Stimulated activated CD8-positive, alpha-beta memory T cell treated with anti-CD3 and anti-CD28 coated beads, Interleukin-4, amount 100 ng/mL, for 1 hour (primary cell): ENCODE measurements around the gene ZNF292.
"Not testable (repeated sequence)": the region's sequence is repeated elsewhere in the genome, so short reads cannot be mapped to it uniquely, and the experiment has no call there.

Source experiments
- DNase-seq, 2 donors: peaks; one replicate each; pipeline ENCODE4 v3.0.0-alpha.2; 2020; ENCODE audit warnings: low read depth in 2 of 2, low spot score in 1 of 2

Gene ZNF292

DNA sequence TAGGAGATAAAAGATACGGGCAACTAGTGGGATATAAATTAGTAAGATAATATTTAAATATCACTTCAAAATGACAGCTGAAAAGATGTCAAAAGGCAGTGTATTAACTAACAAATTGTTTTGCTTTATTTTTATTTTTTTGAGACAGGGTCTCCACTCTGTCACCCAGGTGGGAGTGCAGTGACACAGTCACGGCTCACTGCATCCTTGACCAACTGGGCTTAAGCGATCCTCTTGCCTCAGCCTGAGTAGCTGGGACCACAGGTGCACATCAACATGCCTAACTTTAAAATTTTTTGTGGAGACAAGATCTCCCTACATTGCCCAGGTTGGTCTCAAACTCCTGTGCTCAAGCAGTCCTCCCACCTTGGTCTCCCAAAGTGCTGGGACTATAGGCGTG is 5.9 kb downstream of the ZNF292 start:
- DNase-seq = no peak

DNA sequence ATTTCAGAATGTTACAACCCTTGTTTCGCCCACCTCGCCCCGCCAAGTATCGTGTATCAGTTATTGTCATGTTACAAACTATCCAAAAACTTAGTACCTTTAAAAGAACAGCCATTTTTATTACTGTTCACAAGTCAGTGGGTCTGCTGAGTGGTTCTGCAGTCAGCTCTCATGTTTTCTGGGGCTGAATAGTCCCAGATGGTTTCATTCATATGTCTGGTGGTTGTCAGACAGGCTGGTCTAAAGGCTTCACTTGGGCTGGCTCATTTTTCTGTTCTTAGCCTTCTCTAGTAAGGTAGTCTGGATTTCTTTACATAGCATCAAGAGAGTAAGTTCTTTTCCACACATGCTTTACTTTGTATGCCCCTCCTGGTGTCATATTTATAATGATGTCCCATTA is 8.6 kb downstream of the ZNF292 start:
- no peak for DNase-seq

DNA sequence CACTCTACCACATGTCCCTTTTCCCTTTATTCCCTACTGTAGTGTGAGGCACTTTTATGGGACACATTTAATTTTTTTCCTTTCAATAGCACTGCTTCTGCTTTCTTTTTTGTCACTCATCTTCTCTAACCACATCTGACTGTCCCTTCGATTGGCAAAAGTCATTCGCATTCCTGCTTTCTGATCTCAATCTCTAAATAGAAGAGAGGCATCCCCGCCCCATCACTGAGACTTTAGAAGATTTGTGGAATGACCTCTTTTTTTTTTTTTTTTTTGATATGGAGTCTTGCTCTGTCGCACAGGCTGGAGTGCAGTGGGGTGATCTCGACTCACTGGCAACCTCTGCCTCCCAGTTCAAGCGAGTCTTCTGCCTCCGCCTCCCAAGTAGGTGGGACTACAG is 9.1 kb downstream of the ZNF292 start:
- no peak for DNase-seq

DNA sequence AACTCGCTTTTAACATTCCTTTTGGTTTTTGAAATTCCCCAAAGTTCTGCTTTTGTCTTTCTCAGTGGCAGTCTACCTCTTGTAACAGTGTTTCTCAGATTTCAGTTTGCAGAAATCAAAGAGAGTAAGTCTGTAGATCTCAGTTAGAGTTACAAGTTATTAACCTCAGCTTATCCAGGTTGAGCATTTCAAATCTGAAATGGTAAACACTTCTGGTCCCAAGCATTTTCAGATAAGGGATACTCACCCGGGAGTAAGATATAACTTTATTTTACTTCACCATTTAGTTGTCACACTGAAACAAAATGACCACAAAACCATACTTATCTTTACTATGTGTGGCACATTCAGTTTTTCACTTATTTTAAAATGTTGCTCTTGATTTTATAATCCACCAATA is 9.8 kb downstream of the ZNF292 start:
- no peak for DNase-seq

DNA sequence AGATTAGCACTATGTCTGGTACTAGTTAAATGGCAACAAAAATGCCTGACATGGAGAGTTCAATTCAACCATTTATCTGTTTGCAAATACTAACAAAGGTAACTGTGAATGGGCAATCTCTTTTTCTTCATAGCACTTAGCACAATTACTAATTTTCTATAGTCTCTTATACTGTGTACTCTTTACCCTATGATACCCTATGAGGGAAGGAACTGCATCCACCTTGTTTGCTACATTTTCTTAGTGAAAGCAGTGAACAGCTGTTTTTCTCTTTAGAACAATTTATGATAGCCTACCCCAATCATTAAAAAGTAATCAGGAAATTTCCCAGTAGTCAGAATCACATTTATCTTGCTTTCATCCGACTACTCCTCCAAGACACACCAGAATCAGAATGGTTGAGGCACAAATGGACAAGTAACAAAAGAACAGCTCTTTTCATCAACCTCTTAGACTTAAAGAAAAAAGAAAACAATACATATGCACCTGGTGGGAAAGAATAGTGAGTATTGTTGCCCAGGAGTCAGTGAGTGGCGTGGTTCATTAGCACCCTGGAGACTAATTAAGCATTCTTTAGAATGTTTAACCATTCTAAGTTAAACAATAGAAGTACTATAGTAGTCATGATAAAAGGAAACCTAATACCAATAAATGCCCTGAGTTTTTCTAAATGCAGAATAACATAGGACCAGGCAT is 16.7 kb downstream of the ZNF292 start:
- no peak for DNase-seq

DNA sequence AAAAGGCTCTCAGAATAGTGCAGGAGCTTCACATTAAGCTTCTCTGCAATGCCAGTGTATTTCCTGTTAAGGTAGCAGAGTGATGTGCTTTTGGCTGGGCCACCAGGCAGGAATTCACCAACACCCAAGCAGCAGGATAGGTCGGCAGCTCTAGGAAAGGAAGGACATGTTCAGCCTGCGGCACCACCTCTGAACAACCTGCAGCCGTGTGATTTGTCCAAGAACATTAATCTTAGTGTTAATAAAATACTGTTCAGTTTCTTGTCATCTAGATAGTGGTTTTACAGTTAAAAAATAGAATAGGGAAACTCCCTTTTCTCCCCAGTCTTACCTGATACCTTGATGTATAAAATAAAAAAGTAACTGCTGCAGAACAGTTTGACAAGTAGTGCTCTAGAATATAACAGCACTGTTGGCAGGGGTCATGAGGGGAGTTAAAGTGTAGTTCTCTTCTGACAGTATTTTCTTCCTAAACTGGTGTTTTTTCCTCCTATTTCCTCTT is 18.8 kb downstream of the ZNF292 start:
- no peak for DNase-seq

DNA sequence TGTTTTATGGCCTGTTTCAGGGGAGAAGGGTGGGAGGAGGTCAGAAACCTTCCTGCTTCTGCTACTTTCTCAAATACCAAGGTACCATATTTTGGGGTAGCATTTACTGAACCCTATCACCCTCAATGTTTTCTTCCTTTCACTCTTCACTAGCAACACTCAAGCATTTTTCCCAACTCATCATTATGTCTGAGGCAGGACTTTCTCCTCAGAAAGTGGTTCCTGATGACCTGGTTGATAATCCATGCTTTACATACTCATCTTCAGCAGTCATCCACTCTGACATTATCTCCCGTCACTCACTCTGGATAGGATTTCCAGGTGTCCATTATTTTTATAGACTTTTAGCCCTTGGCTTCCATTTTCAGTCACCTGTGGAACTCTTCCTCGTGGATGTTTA is 21.1 kb downstream of the ZNF292 start:
- DNase-seq = no peak

DNA sequence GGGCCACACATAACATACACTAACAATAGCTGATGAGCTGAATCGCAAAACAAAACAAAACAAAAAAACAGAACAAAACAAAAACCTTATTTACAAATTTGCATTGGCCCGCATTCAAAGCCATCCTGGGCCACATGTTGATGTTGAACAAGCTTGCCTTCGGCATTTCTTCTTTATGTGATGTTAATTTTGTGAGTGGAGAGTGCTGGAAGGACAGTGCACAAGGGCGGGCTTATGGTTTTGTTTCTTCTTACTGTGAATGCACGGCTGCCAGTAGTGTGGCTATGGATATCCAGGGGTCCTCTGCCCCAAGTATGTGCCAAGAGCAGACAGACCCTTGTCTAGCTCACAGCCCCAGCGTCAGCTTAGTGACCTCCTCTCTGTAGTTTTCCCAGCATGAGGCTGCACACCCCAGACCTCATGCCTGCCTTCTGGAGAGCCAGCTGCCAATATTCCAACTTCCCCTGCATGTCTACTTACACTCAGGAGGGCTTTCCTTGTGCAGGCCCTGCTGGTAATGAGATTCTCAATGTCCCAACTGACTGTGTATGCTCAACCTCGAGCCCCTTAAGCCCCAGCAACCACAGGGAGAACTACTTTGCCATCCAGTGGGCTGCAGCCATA is 24.9 kb downstream of the ZNF292 start:
- DNase-seq = no peak

DNA sequence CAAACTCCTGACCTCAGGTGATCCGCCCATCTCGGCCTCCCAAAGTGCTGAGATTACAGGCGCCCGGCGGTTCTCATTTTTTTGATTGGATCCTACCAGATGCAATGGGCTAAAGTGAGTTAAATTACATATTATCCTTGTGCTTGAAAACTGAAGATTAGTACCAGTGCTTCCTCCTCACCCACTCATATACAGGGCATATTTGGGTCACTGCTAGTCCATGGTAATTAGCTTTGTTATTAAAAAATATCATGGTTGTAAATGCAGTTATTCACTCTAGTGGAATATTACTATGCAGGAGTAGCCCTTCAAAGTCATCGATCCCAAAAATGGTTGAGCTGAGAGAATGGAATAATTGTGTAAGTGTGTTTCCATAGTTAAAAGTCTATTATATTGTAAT is 26.5 kb downstream of the ZNF292 start:
- DNase-seq = no peak

DNA sequence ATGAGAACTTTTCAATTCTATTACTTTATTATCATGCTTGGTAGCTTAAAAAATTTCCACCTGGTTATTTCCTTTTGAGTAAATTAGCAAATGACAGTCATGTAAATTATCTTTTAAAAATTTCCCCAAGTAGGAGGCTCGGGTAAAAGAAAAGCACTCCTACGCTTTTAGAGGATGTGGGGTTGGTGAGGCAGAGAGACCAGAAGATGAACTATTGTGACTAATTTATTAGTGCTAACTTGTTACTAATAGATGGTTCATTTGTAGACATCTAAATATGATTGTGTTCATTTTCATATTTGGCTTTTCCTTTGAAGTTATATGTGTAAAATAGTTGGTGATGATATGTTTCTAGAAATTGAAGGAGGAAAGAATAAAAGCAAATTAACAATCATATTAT is 27.0 kb downstream of the ZNF292 start:
- no peak for DNase-seq

DNA sequence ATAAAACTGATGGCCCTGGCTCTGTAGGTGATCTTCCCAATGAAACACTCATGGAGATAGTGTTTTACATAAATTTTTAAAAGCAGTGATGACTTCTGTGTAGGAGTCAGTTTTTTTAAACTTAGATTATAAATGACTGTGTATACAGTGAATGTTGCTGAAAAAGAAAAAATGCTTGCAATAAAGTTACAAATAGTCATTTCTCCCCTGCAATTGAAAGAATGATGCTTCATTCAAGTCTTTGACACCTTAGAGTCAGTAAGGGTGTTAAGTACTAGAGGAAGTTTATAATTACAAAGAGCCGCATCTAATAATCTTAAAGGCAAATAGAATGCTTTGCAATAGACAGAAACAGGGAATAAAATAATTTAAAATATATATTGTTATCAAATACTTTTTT is 27.6 kb downstream of the ZNF292 start:
- no peak for DNase-seq

DNA sequence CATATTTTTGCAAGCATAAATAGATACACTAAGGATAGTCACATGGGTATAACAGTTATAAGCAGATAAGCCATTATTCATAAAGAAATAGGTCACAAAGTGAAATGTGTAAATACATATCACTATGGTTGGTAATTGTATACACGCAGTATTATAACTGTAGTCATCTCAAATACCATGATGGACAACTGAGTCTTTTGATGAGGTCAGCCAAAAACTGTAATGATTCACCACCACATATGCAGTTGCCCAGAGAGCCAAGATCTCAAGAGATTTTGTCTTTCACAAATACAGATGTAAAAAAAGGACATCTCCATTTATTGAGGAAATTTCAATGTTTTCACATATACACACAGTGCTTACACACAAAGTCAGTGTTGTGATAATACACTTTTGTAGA is 28.3 kb downstream of the ZNF292 start:
- DNase-seq = no peak

DNA sequence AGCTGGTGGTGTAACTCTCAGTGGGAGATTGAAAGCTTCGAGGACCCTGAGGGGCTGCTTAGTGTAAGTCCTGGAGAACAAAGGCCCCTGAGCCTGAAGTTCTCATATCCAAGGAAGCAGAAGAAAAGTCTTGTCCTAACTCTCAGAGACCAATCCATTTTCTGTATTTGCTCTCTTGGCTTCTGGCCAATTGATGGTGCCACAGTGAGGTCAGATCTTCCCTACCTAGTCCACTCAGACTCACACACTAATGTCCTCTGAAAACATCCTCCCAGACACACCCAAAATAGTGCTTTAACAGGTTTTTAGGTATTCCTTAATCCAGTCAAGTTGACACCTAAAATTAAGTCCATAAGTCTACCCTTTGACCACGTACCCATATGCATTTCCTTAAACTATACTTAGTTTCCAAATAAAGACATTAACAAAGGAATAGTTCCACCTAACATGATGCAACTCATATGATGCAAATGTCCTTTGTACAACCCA is 29.4 kb downstream of the ZNF292 start:
- DNase-seq = no peak

DNA sequence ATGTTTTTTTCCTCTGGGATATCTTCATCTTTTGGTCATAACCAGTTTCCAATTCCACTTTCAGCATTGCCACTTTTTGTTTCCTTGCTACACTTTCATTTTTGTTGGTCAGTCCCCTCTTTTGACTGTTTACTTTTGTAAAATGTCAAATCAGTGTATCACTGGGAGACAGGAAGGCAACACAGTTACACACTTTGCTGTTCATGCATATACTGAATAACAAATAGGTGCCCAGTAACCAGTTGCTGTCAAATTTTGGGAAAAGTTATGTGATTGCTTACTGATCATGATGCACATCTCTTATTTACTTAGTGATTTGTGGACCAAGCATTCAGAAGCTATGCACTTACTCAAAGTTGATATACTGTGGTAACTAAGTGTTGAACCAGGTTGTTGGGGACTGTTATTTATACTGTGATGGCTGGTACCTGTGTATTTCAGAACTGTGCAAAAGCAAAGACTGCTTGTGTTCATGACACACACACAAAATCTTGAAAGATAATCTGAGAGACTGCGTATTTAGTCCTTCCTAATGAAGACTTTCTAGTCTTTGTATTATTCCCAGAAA is 41.0 kb downstream of the ZNF292 start:
- DNase-seq = no peak

DNA sequence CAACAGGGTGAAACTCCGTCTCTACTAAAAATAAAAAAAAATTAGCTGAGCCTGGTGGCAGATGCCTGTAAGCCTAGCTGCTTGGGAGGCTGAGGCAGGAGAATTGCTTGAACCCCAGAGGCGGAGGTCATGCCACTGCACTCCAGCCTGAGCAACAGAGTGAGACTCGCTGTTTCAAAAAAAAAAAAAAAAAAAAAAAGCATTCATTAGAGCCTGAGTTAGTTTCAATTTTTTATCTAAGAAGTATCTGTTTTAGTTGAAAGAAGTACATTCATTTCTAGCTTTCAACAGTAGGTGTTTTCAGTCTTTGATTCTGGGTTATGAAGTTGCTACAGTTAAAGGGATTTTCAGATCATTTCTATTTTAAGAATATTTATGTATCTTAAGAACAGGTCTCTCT is 42.2 kb downstream of the ZNF292 start:
- DNase-seq = no peak

DNA sequence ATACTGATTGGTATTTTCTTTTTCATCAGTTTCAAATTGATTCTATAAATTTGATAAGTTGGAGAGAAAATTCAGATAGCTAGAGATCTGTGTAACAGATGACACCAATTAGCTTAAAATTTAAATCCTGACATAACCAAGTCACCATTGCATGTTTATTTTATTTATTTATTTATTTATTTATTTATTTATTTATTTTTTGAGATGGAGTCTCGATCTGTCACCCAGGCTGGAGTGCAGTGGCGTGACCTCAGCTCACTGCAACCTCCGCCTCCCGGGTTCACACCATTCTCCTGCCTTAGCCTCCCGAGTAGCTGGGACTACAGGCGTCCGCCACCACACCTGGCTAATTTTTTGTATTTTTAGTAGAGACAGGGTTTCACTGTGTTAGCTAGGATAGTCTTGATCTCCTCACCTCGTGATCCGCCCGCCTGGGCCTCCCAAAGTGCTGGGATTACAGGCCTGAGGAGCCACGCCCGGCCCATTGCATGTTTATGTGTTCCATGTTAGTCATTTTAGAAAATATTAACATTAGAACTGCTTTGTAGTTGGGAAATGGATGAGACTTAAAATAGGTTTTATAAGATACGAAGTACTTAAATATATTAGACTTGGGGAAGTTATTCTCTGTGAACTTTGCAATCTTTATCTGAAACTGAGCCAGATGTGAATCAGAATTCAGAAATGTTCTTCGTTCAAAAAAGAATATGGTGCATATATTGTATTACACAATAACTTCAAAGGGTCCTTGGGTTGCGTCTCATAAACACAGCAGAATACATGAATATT is 42.9 kb downstream of the ZNF292 start:
- not testable (repeated sequence) for DNase-seq

DNA sequence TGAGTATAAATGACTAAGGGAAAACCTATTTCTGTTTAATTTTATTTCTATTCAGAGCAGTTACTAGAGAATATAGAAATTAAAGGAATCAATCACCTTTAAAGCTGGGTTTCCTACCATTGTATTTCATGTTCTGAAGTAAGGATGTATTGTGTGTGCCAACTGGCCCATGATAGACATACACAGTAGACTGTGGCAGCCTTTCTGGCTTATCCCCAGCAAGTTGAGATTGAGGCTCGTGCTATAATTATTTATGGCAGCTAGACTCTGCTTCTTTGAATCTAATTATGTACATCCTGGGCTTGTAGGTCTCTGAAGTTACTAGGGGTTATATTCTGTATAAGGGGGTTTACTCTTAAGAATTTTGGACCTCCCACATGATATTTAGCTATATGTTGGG is 44.4 kb downstream of the ZNF292 start:
- DNase-seq = no peak

DNA sequence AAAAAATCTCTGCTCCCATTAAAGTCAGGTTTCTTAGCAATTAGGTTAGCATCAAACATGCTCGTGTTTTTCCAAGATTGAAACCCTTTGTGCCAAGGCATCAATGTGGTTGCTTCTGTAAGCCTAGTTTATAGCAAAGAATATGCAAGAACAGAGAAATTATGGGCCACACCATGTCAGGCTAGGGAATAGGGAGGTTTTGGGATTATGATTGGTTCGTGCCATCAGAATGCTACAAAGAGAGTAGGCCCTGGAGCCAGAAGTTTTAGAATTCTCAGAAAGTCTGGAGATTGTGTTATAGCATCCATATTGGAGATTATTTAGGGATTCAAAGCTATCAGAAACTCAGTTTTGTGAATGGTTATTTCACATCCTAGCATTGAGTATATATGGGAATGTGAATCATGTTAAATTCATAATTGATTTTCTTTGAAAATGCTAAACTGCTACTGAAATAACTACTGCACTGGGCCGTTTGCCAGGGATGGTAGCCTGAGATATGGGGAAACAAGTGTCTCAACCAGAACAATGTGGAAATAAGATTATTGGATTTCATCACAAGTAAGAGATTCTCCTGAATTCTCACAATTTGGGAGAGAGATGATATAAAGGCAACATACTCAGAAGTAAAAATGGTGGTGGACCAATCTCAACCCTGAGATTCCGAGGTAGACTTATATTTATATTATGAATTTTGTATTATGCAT is 45.3 kb downstream of the ZNF292 start:
- no peak for DNase-seq

DNA sequence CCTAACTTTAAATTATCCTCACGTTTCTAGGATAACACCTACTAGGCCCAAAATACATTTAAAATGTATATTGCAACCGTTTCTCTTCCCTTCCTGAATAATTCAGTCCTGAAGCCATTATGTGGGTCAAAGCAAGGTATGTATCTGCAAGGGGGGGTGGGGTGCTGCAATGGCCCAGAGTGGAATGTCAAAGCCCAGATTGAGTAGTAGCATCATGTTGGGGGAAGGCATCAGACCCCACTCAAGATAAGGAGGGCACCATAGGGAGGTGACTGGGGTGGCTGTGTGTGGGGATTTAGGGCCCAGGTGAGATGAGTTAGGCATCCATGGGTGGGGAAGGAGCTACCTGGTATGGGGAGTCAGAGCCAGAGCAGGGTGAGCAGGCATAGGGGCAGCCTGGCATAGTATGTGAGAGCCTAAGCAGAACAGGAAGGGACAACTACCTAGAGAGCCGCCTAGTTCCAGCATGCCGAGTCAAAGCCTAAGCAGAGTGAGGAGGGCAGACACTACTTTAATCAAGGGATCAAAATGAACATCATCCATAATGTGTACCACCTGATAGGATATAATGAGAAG is 48.2 kb downstream of the ZNF292 start:
- no peak for DNase-seq

DNA sequence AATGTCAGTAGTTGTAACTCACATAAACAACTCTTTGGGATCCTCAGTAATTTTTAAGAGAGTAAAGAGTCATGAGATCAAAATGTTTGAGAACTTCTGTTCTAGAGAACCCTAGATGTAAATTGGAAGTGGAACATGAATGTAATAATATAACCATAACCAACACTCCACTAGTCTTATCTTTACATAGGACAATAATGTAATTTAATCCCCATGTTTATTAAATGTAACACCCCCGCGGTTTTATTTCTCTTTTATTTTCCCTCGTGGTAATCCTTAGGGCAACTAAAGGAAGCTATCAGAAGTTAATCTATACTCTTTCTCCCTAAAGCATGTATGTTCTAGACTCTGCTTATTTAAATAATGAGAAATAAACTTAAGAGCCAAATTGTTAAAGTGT is 54.4 kb downstream of the ZNF292 start:
- DNase-seq = no peak

DNA sequence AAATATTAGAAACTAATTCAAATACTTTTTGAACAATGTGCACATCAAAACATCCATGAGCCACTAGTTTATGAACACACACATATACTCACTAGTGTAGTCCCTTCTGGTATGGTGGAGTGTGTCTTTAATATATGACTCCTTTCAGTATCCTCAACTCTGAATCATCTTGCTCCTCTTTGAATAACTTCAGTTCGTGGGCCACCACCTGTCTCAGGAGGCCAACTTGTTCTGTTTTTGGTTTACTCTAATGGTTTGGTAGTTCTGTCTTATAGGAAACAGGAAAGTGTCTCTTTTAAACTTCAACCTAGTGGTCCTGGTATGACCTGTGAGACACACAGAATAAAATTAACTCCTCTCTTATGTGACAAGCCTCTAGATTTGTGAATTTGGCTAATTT is 55.6 kb downstream of the ZNF292 start:
- DNase-seq = no peak
